NCI-H226 (cell line): ENCODE measurements around the gene ZFHX3.

Experiments
- DNase-seq: peaks from one replicate; pipeline ENCODE4 v3.0.0-alpha.2; 2015

ZFHX3 gene

DNA sequence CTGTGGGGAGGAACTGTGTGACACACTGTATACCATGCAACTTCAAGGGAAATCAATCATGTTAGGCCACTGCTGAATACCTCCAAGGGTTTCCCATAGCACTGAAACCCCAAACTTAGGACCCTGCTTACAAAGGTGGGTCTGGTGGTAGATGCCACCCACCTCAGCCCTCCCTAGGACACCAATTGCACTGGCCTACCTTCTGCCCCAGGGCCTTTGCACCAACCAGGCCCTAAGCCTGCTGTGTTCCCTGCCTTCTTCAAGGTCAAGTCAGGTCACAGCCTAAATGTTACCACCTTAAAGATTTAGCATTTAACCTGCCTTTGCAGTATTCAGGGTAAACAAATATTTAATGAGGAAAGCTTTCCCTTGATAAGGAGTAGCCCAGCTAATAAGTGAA lies 185.8 kb downstream of the ZFHX3 start:
- DNase-seq, result no peak

DNA sequence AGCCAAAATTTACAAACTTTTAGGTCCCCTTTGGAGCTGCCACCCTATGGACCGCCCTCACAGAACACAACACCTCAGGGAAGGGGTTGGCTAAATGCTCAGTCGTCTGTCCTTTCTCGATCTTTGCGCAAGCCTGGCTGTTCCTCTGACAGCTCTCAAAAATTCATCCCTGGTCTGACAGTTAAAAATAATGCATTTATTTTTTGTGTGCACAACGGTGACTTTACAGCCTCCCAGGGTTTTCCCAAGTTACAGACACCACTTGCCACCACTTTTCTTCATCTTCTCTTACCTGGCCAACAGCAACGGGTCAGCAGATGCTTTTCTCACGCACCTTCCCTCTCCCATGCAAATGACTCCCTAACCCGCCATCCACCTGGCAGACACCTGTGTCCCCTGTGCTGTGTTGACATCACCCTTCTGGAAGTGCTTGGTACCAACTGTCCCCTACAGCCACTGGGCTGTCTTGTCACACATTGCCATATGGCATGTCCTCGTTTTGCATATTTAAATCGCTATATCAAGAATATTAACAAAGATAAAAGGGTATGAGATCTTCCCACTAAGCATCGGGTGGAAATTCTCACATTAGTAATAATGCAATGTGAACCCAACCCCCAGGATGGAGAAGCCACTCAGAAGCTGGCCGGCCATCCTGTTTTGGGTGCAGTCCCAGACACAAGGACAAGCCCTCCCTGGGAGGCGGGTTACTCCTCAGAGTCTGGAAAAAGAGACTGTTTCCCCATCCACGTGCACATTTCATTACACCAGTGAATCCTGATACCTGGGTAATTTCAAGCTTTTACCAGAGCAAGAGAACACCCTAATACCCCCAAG lies 187.0 kb downstream of the ZFHX3 start:
- DNase-seq, result no peak

DNA sequence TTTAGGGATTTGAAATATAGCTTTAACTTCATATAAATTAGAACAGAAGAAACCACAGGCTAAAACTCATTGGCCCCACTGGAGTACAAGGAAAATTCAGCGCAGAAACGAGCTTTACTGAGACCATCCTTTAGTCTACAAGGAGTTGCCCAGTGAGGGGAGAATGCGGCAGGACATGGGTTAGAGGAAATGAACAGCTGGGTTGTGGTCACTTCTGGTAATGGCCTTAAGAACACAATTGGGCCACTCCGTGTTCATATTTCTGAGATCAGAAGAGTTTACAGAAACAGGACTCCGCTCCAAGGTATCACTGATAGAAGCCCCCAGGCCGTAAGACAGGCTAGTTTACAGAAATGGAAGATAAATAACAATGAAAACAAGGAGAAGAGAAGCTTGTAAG lies 188.3 kb downstream of the ZFHX3 start:
- no peak for DNase-seq

DNA sequence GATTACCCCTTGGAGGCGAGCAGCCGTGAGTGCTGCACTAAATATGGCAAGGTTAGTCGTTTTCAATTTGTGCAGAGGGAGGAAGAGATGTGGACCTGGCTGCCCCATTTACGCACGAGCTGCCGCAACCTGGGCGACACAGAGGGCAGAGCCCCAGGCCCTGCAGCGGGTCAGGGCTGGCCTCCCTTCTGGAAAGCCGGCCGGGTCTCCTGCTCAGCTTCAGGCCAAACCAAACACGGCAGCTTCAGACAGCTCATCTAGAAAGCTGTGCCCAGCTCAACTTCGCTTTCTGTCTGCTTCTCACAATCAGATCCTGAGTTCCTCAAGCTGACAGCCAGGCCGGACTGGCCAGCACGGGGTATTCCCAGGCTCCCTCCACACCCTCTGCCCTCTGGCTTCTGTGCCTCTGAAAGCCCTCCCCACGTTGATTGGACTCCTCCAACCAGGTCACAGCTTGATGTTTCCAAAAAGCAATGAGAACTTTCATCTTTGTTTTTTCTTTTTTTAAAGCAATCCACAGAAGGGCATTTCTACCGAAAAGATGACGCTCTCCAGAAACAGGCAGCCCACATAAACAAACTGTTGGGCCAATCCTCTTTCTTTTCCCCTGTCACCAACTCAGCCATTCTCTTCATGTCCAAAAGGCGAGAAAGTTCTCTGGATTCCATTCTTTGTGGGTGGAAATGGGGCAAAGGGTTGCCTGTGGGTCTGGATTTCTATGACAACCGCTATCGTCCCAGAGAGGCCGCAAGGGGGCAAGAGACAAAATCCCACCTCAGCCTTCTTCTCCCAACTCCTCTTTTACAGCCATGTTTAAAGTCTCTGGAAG lies 189.0 kb downstream of the ZFHX3 start:
- no peak for DNase-seq

DNA sequence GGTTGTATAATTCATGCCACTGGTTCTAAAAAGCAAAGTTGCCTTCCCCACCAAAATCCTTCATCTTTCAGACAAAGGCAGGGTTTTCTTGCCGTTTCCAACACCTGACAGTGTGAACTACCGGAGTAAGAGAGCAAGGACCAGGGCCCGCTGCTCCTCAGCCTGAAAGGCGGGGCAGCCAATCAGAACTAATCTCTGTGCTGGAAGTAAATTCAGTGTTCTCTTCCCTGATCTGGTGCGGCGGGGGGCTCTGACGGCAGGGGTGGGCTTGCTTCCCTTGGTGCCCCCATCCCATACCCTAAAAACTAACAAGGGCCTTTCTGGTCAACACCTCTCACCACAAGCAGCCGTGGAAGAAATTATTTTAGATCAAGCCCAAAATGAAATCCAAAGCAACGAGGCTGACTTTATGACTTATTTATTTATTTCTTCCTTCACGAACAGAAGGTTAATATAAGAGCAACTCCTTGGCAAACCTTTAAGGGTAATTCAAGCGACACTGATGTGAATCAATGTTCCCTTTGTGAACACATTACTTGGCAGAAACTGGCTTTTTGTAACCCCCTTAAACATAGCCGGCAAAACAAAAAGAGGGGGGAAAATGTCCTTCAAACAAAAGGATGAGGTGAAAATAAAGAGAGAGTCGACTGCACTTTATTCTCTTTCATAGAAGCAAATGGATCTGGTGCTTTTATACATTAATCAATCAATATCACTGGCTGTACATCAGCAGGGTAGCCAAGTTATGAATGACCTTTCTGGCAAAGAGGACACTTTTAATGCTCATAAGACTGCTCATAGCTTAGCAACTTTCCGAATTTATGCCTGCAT lies 189.9 kb downstream of the ZFHX3 start:
- DNase-seq, result no peak

DNA sequence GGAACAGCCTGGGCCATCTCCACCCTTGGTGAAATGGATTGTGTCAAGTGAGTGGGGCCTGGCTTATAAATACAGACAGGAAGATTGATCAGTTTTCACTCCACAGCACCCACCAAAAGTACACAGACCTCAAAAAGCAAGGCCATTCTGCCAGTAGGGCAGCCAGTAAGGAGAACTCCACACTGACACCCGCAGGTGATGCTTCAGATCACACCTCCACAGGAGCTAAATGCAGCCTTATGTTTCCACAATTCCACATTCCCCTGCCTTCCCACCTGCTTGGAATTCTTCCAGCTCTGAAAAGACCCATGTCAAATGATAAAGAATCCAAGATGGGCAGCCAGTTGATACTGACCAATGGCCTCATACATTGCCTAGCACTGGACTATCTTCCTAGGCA lies 191.1 kb downstream of the ZFHX3 start:
- DNase-seq, result no peak

DNA sequence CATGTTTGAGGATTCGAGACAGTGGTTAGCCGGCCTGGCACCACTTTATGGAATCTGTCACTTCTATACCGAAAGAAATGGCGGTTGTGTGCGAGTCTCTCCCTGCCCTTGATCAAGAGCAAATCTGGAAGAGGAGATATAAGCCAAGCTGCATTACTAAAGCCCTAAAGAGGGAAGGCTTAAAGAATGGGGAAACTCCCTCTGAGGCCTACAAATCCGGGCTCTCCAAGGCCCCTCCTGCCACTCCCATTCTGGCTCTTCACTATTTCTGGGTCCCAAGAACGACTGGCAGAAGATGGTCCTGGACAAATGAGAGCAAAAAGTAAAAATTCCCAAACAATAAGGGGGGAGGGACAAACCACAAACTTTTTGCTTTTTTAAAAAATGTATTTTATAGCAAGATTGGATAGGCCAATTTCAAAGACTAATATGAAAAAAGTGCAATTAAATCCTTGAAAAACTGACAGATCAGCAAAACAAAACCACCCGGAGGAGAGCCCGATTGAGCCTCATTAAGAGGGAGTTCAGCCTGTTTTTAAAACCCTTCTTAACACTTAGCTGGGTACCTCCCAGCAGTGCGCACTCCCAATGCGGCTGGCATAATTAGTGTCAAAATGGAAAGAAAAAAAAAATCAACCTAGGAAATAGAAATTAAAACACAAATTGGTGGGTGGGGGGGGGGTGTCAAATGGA lies 193.5 kb downstream of the ZFHX3 start:
- DNase-seq, result no peak

DNA sequence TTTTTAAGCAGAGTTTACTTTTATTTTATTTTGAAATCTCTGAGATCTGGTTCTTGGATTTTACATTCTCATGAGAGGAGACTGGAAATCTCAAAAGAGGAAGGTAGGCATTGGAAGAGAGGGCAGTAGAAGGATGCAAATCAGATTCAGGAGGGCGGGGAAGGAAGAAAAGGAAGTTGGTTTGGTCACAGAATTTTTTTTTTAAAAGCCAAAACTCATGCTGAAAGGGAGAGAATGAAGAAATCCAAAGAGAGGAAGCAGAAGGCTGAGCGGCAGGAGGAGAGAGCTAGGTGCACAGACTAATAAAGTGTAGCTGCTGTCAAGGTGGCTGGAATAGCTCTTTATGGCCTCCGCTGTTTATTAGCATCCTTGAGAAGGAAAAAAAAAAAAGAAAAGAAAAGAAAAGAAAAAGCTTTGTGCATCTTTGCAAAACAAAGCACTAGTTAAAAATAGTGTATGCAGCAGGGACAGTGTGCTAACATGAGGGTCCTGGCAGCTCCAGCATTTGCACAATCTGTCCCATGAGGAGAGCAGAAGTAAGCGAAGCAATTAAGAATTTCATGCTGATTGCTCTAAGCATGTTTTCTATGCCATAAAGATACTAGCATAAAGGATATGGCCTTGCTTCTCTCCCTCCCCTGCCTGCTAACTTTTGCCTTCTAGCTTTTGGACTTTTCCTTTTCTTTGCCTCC lies 194.2 kb downstream of the ZFHX3 start:
- DNase-seq, result no peak

DNA sequence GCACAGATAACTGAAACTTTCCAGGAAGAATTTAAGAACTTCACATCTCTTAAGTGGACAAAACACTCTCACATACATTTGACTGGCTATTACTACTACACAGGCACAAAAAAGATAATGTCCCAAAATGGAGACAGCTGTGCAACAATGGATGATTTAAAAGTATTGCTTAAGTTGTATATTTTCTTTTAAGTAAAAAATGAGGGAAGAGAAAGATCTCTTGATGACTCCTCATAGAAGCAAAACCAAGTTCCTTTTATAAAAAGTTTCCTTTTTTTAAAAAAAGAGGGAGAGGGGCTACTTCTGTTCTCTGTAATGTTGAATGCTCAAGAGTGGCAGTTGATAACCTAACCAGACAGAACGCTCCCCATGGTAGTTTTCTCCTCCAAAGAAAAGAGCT lies 195.5 kb downstream of the ZFHX3 start:
- DNase-seq, result no peak

DNA sequence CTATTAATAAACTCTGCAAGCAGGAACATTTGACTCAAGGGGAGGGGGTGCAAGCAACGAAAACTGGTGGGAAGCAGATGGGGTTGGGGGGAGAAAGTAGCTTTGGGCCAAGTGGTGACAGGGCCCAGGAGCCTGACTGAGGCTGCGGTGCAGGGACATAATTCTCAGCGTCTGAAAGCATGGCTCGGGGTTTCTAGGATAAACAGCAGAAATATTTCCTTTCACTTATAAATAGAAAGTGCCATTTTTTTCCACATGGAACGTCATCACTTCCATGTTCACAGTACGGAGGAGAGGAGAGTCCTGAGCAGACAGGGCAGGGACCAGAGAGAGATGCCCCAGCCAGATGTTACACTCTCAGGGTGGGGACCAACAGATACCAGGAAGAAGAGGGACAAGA lies 197.1 kb downstream of the ZFHX3 start:
- DNase-seq, result no peak

DNA sequence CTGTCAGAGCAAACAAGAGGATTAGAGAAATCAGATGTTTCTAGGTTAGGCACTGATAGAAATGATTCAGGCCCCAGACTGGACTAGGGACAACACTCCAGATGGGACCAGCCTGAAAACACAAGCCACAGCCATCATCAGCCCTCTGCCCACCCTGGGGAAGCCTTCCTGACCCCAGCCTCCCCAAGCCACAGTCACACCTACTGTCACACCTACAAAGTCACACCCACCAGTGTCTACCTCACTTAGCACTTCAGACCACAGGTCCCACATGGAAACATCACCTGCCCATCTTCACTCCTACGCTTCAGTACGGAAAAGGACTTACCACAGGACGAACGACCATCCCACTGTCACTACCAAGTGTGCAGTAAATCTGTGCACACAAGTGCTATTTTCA lies 197.9 kb downstream of the ZFHX3 start:
- DNase-seq, result no peak

DNA sequence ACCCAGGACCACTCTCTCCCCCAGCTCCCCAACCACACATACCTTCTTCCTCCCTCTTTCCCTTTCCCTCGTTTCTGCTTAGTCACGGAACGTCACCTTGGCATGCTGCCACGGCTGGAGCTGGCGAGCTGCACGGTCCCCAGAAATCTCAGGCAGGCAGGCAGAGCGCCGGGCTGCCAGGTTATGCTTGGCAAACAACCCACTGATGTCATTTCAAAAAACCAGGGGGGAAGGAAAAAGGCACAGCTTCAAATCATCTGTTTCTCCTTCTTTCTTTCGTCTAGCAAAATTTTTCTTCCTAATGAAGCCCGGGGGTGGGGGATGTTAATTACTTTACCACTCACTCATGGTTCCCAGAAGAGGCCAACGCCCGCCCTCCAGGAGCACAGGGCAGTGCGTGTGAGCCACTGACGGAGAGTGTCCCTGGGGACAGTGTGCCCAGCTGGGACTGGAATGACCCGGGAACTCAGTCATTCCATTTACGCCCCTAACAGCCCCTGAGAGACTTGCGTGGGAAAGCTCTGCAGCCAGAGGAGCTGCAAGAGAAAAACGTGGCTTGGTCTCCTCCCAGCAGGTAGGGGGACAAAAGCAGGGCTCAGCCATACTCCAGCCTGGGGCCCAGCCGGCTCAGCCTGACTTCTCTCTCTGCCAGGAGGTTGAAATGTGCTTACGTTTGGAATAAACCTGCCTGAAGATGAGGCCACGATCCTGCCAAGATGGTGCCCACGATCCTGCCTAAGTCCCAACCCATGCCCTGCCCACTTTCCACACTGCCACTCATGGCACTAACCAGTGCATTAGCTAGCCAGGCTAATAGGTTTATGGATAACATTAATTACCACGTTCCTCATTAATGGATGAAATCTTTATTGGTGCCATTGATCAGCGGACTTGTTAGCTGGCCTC lies 198.9 kb downstream of the ZFHX3 start:
- DNase-seq, result peak; percentile 76

DNA sequence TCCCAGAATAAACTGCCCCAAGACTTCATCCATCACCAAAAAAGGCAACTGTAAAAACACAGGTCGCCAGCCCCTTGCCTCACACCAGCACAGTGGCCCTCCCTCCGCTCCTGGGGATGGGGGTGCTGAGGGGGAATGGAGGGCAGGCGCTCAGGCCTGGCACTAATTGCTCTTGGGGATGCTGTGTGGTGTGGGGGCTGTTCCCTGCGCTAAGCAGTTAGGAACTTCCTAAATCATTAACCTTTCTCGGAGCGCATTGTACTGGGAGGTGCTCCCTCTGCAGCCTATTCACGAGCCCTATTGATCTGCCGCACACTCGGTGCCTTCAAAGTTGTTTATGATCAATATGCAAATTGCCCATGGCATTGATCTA lies 199.9 kb downstream of the ZFHX3 start:
- no peak for DNase-seq

DNA sequence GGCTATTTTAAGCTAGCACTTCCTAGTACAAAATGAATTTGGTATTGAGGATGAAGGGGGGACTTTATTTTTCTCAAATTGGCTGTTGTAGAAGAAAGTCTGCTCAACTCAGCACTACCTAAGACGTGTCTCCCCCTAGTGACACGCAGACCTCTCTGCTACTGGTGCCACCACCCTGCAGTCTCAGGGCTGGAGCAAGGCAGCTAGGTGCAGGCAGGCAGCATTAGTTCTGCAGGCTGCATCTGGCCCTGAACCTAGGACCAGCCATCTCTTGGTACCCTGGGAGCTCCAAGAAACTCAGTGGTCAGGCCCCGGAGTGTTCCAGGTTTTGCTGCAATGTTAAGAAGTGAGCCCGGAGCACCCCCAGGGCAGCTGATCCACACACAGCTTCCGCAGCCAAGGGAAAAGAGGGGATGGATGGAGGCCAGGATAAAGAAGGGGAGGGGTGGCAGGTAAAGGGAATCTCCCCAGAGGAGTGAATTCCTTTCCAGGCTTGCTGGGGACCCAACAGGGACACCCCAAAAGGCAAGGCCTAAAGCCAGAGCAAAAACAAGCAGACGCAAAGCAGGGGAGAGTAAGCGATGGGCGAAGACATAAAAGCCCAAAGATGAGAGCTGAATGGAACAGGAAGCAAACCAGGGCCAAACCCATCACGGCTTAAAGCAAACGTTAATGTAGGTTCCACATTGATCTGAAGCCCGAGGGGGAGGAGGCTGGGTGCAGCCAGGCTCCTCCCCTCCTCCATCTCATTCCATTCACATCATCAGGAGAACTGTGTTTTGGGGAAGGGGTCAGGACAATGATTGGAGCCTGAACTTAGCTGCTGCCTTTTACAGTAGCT lies 200.5 kb downstream of the ZFHX3 start:
- DNase-seq, result no peak

DNA sequence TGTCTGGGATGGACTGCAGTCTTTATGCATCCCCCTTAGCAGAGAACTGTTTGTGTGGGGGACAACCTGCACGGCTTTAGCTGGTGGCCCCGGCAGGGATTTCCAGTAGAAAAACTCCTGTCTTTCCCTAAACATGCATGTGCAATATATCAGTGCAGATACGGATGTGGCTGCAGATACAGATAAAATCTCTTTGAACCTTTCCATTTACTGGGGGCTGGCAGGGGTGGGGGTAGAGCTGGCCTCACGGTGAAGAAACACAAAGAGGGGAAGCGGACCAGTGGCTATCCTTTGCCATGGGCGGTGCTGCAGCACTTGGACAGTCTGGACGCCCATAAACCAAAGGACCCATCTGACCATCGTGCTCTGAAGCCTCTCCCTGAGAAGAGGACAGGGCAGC lies 201.3 kb downstream of the ZFHX3 start:
- no peak for DNase-seq

DNA sequence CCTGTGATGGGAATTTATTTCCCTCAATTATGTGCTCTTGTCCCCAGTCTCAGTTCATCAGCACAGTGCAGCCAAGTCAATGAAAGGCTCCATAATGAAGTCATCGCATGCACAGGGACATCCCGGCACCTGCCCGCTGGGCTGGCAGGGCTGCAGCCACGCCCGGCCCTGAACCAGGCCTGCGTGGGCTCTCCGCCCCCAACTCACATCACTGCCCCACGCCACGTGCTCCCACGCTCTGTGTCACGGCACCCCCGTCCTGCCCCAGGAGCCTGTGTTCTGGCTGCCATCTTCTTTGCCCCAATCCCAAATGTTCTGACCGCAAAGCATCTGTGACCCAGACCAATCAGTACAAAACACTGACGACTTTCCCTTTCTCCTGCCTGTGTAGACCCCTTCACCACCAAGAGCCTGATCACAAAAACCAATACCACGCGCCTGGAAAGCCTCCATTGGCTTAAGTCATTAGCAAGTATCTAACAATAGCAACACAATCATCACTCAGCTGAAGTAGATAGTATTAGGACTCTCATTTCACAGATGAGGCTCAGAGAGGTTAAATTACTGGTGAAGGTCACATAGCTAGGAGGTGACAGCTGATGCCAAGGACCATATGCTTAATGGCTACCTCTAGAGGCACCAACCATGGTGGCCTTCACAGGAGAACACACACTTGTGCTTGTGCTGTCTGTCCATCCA lies 202.5 kb downstream of the ZFHX3 start:
- no peak for DNase-seq

DNA sequence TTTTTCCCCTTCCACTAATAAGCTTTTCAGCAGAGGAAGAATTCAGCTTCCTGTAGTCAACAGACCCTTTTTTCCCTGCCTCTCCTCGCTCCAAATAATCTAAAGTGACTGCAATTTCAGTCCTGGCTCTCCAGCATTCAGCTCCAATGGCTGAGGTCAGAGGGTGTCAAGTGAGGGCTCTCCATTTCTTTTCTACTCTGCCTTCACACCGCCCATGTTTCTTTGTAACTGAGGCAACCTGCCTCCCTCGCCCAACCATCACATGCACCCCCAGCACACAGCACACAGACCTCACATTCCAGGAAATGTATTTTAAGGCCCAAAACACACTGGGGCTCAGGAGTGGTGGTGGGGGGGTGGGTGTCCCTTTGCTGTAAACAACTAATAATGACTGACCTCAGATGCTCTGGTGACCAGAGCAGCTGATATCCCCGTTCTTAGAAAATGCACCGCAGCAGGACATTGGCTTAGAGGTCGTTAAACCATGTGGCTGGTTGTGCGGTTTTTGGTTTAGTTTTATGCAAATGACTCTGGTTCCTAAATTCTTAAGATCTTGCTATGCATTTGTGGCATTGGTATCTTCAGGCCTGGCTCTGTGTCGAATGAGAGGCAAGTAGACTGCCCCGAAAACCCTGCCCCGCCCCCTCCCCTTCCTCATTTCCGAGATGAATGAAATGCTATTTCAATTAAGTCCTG lies 203.6 kb downstream of the ZFHX3 start:
- DNase-seq, result no peak

DNA sequence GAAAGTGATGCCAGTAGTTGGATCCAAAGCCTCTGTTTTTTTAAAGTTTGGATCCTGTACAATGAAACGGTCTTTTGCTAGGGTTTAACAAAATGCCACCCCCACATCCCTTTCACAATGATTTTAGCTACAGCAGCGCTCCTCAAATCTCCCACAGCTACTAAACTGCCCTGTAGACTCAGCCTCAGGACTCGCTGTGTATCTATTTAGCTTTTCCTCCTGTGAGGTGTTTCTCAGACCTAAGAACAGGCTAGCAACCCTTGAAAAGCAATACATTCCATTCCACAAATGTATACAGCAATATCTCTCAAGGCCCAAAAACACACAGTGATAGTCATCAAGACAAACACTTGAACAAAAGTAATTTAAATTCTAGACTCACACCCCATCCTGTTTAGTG lies 206.4 kb downstream of the ZFHX3 start:
- DNase-seq, result no peak
